DOHH2 (cell line): ENCODE results near the gene EIF4E2.

ENCODE experiments used
- EZH2phosphoT487 ChIP-seq: fragments of 200-600 bp; sonication (generic); IDR thresholded peaks from 2 replicates; pipeline ENCODE4 v1.6.1; 2017; ENCODE audit warnings: borderline replicate concordance, mild to moderate bottlenecking, antibody characterized with exemption, low read length, moderate library complexity, mixed read lengths
- TF ChIP-seq, protein P1 (sequence below): fragments of 200-600 bp; sonication (generic); IDR thresholded peaks from one replicate; pipeline ENCODE4 v1.5.1; 2014; ENCODE audit warnings: antibody characterized with exemption, mild to moderate bottlenecking, low read depth, low read length; ENCODE audit not compliant: poor library complexity, severe bottlenecking

DNA sequence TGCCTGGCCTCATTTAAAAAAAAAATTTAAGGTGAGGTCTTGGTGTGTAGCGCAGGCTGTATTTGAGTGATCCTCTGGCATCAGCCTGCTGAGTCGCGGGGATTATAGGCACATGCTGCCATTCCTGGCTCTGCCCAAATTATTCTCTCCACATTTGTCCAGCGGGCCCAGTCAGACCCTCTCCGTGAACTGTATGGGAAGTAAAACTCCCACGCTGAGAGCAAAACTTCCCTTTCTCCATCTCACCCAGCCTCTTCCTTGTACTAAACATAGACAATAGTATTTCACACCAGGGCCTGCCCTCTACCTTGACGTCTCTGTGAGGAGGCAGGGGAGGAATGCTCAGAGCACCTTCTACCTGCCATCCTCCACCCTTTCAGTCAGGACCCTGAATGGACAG, 37.0 kb downstream of the EIF4E2 start:
- TF ChIP-seq, protein P1, sequence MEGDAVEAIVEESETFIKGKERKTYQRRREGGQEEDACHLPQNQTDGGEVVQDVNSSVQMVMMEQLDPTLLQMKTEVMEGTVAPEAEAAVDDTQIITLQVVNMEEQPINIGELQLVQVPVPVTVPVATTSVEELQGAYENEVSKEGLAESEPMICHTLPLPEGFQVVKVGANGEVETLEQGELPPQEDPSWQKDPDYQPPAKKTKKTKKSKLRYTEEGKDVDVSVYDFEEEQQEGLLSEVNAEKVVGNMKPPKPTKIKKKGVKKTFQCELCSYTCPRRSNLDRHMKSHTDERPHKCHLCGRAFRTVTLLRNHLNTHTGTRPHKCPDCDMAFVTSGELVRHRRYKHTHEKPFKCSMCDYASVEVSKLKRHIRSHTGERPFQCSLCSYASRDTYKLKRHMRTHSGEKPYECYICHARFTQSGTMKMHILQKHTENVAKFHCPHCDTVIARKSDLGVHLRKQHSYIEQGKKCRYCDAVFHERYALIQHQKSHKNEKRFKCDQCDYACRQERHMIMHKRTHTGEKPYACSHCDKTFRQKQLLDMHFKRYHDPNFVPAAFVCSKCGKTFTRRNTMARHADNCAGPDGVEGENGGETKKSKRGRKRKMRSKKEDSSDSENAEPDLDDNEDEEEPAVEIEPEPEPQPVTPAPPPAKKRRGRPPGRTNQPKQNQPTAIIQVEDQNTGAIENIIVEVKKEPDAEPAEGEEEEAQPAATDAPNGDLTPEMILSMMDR = no peak
- TF ChIP-seq EZH2phosphoT487 = no peak
